ACHN (cell line): Measurements from ENCODE around the gene FTO.

Experiments
- DNase-seq: peaks from one replicate; pipeline ENCODE4 v3.0.0-alpha.2; 2015
- in situ Hi-C: cut with HindIII; loops from 2 replicates; pipeline ENCODE4 v1.10.0; 2017; ENCODE audit warnings: low sequenced_read_pairs, low pct_ligation_motif_present, low pct_unique_long_range_greater_than_20kb

The FTO gene

GRCh38 chr16:54128629-54129234, 424.8 kb downstream of the FTO start:
- no peak for DNase-seq
- in situ Hi-C loops: no loop called here

GRCh38 chr16:54129810-54130209, 425.9 kb downstream of the FTO start:
- in situ Hi-C loops: no loop called here

GRCh38 chr16:54135361-54136275, 431.7 kb downstream of the FTO start:
- DNase-seq: no peak
- in situ Hi-C loops: no loop called here

More at GRCh38 chr16:54129810-54130209, 425.9 kb downstream of the FTO start:
- no peak for DNase-seq

GRCh38 chr16:54136276-54136625, 432.3 kb downstream of the FTO start:
- in situ Hi-C loops: no loop called here
- DNase-seq: no peak

GRCh38 chr16:54140057-54140787, 436.3 kb downstream of the FTO start:
- in situ Hi-C loops: no loop called here
- DNase-seq: no peak

- in situ Hi-C loops: no loop called here
- no peak for DNase-seq
These were observed 436.8 kb downstream of the FTO start for GRCh38 chr16:54140788-54141136.

GRCh38 chr16:54142787-54143186, 438.8 kb downstream of the FTO start:
- in situ Hi-C loops: no loop called here
- no peak for DNase-seq

GRCh38 chr16:54143410-54143809, 439.5 kb downstream of the FTO start:
- no peak for DNase-seq
- in situ Hi-C loops: no loop called here

GRCh38 chr16:54143934-54144571, 440.1 kb downstream of the FTO start:
- in situ Hi-C loops: no loop called here
- no peak for DNase-seq

GRCh38 chr16:54144572-54144947, 440.6 kb downstream of the FTO start:
- no peak for DNase-seq

GRCh38 chr16:54145881-54146280, 441.9 kb downstream of the FTO start:
- in situ Hi-C loops: no loop called here
- DNase-seq: no peak

More at GRCh38 chr16:54144572-54144947, 440.6 kb downstream of the FTO start:
- in situ Hi-C loops: no loop called here

- DNase-seq: no peak
- in situ Hi-C loops: no loop called here
These were observed 445.0 kb downstream of the FTO start for GRCh38 chr16:54148974-54149373.

- no peak for DNase-seq
- in situ Hi-C loops: no loop called here
These were observed 446.9 kb downstream of the FTO start for GRCh38 chr16:54150861-54151260.

GRCh38 chr16:54152362-54153239, 448.6 kb downstream of the FTO start:
- in situ Hi-C loops: no loop called here
- no peak for DNase-seq

GRCh38 chr16:54153240-54153934, 449.4 kb downstream of the FTO start:
- in situ Hi-C loops: no loop called here
- DNase-seq: no peak

GRCh38 chr16:54156349-54156748, 452.4 kb downstream of the FTO start:
- in situ Hi-C loops: no loop called here
- no peak for DNase-seq

- in situ Hi-C loops: no loop called here
- DNase-seq: no peak
These were observed 455.0 kb downstream of the FTO start for GRCh38 chr16:54158986-54159385.
